GM15510 (cell line): ENCODE measurements around the gene SPECC1.

Source experiments
- POLR2A ChIP-seq: IDR thresholded peaks from 3 replicates; pipeline ENCODE4 v1.6.1; 2011; ENCODE audit warnings: borderline replicate concordance; ENCODE audit not compliant: insufficient read length; ENCODE audit errors: extremely low read depth

Gene SPECC1

DNA sequence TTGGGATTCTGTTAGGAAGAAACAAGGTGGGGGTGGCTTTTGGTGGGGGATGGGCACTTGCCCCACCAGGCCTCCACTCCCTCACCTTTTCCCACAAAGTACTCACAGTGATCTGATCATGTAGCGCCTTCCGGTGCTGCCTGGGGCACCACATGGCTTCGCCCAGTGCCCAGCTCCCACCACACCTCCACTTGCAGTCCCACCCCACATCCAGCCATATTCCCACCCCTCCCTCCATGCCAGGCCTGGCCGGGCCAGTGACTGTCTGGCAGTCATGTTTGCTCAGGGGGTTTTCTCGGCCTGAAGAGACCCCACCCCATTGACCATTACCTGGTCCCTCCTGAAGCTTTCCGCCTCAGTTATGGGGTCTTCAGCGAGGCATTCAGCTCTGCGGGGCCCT lies 201.5 kb downstream of the SPECC1 start:
- TF ChIP-seq POLR2A = no peak

DNA sequence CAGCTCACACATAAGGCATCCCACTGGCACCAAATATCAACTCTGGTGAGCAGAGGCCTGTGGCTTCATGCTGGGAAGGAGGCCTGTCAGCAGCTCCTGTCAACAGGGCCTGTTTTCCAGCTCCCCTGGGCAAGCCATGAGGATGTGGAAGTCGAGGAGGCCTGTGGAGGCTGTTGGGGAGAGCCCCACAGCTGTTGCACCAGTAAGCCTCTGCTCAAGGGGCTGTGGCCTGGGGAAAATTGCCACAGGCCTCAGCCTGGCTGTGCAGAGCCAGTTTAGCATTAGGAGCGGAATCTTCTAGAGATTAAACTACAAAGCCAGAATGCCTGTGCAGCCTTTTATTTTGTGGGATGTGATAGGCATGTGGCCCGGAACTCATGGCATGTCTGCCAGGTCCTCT lies 202.1 kb downstream of the SPECC1 start:
- no peak for TF ChIP-seq POLR2A

DNA sequence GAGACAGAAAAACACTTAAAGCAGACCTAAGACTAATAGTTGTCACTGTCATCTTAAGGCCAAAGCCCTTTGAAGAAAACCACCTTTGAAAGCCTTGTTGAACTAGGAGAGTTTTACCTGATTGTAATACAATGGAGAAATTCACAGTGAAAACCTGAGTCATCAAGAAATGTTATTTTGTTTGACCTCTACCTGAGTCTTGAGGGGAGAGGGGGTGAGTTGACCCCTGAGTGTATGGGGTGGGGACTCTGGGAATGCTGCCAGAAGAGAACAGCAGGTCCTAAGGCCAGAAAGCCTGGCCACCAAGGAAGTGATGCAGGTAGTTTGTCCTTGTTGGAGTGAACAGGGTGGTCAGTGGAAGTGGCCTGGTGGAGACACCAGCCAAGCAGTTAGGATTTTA lies 204.3 kb downstream of the SPECC1 start:
- TF ChIP-seq POLR2A = no peak

DNA sequence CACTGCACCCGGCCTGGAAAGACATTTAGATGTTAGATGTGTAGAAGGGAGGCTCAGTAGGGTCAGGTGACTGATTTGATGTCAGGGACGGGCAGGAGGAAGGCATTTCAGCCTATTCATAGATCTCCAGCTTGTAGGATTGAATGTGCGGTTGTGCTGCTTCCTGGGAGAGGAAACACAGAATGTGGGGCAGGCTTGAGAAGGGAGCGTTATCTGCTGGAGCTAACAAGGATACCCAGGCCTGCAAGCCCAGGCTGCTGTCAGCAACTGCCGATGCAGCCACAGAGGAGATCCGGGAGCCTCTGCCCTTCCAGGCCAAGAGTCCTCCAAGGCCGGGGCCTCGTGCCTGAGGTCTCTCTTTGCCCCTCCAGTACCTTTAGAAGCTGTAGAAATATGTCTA lies 205.6 kb downstream of the SPECC1 start:
- TF ChIP-seq POLR2A = no peak

DNA sequence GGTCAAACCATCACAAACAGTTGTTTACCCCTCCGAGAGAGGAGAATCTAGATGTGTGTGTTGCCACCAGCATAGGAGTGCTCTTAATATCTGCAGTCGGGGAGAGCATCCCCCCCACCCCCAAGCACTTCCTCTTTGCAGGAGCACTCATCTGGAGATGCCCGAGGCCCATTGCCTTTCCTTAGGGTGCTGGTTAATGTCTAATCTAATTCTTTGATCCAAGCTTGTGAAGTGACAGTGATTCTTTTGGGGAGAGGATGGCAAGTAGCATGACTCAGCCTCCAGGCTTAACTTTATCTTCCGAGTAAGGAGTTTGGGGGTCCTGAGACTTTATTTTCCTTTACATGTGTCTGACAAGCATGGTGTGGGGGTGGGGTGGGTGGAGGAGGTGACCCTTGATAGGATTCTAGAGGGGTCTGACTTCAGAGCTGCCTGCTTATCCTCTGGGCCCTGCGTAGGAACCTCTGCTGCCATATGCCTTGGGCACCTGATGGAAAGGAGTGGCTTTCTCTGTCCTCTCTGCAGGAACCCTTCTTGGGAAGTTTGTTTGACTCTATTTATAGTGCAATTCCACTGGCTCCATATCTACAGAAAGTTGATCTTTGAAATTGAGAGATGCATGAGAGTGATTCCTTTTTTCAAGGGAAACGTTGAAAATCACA lies 207.1 kb downstream of the SPECC1 start:
- TF ChIP-seq POLR2A = no peak

DNA sequence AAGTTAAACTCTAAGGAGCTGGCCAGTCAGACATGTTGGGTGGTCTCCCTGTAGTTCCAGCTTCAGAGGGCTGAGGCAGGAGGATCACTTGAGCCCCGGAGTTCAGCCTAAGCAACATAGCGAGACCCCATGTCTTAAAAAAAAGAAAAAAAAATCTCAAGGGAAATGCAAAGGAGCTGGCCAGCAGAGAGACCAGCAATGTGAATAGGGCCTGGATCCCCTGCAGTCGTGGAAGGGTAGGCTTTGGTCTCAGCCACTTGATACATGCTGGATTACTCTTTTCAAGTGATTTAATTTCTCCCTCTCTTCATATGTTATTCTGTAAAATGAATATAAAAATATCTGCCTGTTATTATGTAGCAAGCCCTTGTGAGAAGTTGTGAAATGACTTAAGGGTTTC lies 207.7 kb downstream of the SPECC1 start:
- TF ChIP-seq POLR2A = no peak

DNA sequence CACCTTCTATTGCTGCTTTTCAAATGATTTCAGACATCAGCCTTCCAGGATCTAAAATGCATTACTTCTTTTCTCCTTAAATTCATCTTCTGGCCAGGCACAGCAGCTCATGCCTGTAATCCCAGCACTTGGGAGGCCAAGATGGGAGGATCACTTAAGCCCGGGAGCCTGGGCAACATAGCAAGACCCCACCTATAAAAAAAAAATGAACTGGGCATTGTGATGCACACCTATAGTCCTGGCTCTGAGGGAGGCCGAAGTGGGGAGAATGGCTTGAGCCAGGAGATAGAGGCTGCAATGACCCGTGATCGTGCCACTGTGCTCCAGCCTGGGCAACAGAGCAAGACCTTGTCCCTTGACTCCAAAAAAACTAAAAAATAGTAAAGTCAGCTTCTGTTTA lies 208.5 kb downstream of the SPECC1 start:
- TF ChIP-seq POLR2A = no peak

DNA sequence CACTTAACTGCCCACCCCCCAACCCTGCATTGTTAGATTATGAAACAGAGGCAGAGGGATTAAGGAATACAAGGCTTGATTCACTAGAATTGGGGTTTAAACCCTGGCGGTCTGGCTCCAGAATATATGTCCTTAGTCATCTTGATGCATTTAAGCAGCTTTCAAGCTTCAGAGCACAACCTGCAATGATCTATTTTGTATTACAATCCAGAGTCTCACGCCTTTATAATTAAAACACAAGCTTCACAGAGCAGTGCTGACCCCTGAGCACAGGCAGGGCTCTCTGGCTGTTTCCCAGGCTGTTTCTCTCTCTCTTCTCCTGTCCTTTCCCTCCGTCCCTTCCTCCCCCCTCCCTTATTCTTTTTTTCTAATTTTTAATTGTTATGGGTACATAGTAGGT lies 209.1 kb downstream of the SPECC1 start:
- no peak for TF ChIP-seq POLR2A

DNA sequence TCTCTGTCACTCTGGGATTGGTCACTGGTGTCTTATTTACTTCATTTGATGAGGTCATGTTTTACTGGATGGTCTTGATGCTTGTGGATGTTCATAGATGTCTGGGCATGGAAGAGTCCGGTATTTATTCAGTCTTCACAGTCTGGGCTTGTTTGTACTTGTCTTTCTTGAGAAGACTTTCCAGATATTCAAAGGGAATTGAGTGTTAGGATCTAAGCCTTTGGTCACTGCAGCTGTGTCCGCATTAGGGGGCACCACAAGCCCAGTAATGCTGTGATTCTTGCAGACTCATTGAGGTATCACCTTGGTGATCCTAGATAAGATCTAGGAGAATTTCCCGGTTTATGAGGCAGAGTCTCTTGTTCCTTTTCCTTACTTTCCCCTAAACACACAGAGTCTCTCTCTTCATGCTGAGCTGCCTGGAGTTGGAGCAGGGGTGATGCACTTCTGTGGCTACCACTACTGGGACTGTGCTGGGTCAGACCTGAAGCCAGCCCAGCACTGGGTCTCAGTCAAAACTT lies 214.7 kb downstream of the SPECC1 start:
- TF ChIP-seq POLR2A = no peak

DNA sequence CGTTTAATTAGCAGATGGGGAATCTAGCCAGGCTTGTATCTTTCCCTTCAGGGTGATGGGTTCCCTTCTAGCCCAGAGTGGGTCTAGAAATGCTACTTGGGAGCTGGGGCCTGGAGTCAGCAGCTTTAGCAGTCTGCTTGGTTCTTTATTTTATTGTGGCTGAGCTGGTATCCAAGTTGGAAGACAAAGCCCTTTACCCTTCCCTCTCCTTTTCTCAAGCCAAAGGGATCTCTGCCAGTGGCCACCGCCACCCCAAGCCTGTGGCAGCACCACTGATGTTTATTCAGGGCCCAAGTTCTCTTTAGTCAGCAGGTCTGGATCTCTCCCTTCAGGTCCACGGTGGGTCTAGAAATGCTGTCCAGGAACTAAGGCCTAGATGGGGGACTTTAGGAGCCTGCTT lies 215.2 kb downstream of the SPECC1 start:
- no peak for TF ChIP-seq POLR2A

DNA sequence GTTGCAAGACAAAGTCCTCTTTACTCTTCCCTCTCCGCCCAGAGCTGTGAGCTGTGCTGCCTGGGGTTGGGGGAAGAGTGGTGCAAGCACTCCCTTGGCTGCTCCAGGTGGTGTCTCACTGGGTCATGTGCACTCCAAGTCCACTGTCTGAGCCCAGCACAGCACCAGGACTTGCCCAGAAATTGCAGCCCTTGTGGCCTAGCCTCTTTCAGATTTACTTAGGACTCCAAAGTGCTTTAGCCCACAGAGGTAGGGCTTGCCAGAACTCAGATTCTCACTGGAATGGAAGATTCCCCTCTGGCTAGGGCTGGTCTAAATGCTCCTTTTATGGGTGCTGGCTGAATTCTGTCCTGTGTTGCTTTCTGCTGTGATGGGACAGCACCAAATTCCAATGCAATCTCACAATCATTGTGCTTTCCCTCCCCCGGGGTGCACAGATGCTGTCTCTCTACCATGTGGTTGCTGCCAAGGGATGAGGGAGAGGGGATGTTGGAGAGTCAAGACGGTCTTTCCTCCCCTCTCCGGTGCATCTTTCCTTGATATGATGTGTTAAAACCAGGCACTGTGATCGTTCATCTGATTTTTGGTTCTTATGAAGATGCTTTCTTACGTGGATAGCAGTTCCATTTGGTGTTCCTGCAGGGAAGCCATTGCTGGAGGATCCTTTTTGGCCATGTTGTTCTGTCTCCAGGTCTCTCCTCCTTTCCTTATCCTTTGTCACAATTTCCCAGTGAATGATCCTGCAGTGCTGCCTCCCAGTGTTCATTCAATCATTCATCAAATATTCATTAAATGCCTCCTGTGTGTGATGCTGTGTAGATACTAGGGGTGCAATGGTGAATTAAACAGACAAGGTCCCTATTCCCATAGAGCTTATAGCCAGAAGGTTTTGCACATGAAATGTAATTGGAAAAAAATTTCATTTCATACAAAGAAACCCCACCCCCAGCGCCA lies 216.3 kb downstream of the SPECC1 start:
- no peak for TF ChIP-seq POLR2A

DNA sequence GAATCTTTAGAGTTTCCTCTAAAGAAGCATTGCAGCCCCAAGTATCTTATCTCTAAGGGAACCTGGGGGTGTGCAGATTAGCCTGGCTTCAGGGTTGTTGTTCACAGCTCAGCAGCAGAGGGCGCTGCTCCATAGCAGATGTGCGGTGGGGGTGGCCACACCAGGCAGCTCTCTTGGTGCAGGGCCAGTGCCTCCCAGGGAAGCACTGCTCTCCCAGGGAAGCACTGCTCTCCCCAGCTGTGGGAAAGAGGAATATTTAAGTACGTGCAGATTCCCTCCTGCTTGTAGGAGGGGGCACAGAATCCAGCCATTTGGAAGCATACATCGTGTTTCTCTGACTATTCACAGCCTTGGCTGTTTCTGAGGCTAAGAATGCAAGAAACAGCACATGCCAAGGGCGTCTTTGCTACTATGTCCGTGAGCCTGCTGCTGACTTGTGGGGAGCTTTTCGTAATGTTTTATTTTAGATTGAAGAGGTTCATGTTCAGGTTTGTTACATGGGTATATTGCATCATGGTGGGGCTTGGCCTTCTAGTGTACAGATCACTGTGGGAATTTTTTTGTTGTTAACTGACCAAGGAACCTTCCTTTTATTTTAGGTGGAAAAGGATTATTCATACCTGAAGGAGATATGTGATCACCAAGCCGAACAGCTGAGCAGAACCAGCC lies 217.8 kb downstream of the SPECC1 start:
- TF ChIP-seq POLR2A = no peak

DNA sequence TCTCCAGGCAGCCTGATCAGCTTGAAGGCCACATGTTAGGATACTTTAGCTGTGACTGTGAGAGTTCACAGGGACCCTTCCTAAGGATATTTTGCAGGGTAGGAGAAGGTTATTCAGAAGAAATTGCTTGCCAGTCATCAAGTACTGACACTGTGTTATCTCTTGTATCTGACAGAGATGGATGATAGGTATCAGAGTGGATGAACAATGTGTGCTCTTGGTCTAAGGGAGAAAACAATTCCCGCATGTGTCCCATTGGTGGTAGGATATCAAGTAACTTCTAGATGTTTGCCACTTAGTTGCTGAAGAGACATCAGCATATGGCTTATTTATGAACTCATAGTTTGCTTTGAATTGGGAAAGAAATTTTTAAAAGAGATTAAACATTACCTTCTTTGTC lies 219.3 kb downstream of the SPECC1 start:
- TF ChIP-seq POLR2A = no peak

DNA sequence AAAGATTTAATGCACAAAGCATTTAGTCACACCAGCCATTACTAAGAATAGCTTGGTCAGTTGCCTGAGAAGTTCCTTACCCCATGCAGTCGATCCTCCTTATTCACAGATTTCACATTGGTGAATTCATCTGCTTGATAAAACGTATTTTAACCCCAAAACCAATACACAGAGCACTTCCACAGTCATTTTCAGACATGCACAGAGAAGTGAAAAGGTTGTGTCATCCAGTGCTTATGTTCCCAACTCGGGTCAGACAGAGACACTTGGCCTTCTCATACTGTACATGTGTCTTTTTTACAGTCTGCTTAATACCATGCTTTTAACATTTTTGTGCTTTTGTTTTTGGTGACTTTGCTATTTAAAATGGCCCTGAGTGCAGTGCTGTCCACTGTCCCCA lies 219.7 kb downstream of the SPECC1 start:
- TF ChIP-seq POLR2A = no peak

DNA sequence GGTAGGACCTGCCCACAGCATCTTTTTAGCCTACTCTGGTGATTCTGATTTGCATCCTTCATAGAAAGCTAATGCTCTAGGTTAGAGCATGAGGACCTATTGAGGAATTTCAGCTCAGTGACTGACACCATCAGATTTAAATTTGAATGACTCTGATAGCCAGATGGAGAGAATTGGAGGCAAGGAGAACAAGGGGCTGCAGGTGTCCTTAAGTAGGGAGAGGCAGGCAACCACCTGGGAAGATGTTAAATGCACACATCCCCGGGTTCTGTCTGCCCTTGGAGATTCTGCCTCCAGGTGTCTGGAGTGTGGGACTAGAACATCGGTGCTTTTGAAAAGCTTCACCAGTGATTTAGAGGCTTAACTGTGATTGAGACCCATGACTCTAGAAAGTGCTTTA lies 221.8 kb downstream of the SPECC1 start:
- TF ChIP-seq POLR2A = no peak
